Activated CD8-positive, alpha-beta T cell treated with anti-CD3 and anti-CD28 coated beads for 36 hours (primary cell): ENCODE results near the gene HARBI1. TPM values are rescaled to one million over a fixed set of nuclear protein-coding genes. Genes with fewer than 3 reads are reported as not detected.
A peak's percentile ranks its signal among the peaks of the same experiment; 100 is the strongest.

Source experiments
- ATAC-seq: fragments of 200-7000 bp; cut with Tn5 transposase; one replicate; pipeline ENCODE4 v1.10.0; 2021; ENCODE audit warnings: mild to moderate bottlenecking, moderate library complexity
- CTCF ChIA-PET: fragments of 350-600 bp; sonication (Branson Sonifier 250); formaldehyde crosslinking; loops from one replicate; lab custom pipeline; 2021; ENCODE audit warnings: antibody characterized with exemption; lab: Charles Lee
- POLR2A ChIA-PET: fragments of 350-600 bp; sonication (Branson Sonifier 250); formaldehyde crosslinking; loops from one replicate; lab custom pipeline; 2021; ENCODE audit warnings: antibody characterized with exemption; lab: Charles Lee
- DNase-seq: peaks from one replicate; pipeline ENCODE4 v3.0.0-alpha.2; 2020
- H3K27ac Mint-ChIP-seq: one replicate; pipeline ENCODE4 v1.8.0; 2021; ENCODE audit warnings: mild to moderate bottlenecking, mixed read lengths
- H3K27me3 Mint-ChIP-seq: one replicate; pipeline ENCODE4 v1.8.0; 2021; ENCODE audit warnings: mixed read lengths
- H3K36me3 Mint-ChIP-seq: one replicate; pipeline ENCODE4 v1.8.0; 2021; ENCODE audit warnings: low read depth, mixed read lengths
- H3K4me1 Mint-ChIP-seq: one replicate; pipeline ENCODE4 v1.8.0; 2021; ENCODE audit warnings: low read depth, mixed read lengths
- H3K4me3 Mint-ChIP-seq: one replicate; pipeline ENCODE4 v1.8.0; 2021; ENCODE audit warnings: mild to moderate bottlenecking, moderate library complexity, mixed read lengths
- H3K9me3 Mint-ChIP-seq: one replicate; pipeline ENCODE4 v1.8.0; 2021; ENCODE audit warnings: mixed read lengths
- intact Hi-C: fragments of 100-400 bp; cut with micrococcal nuclease; formaldehyde crosslinking; loops from one replicate; pipeline ENCODE4 v1.10.0; 2022
- total RNA-seq, 2 experiments: library from RNA; stranded (reverse); gene quantifications; one replicate each; pipeline ENCODE4 v1.2.3, GENCODE V29; 2021
- TF ChIP-seq, protein P1 (sequence below): fragments of 200-600 bp; IDR thresholded peaks from one replicate; pipeline ENCODE4 v1.8.0; 2022; ENCODE audit warnings: antibody characterized with exemption, mild to moderate bottlenecking

The HARBI1 gene
- total RNA-seq, 2 experiments from 2014 or later: 3.1 to 3.3 TPM

GRCh38 chr11:46642627-46643335 lies 25.8 kb upstream of the HARBI1 start:
- Mint-ChIP-seq H3K36me3 (peaks cover 35% of the 10 kb centered on the region), H3K27ac (peak overlapping the region; percentile 73), H3K9me3 (peaks cover 4% of the 10 kb centered on the region), H3K4me1 (peaks cover 18% of the 10 kb centered on the region), H3K4me3 (no peak overlapping the region), H3K27me3 (no peaks in the 10 kb centered on the region)
- intact Hi-C loops: no loop called here
- POLR2A ChIA-PET: no interaction called here
- ATAC-seq (peak; percentile 37), DNase-seq (peak; percentile 9)
- CTCF ChIA-PET: interaction anchor here (1.1 to 2.1 kb wide), 2 partner anchors 25 to 32 kb away, joined by 3 to 7 read pairs; partner anchors contain the start of genes ATG13 and HARBI1
- TF ChIP-seq, protein P1, sequence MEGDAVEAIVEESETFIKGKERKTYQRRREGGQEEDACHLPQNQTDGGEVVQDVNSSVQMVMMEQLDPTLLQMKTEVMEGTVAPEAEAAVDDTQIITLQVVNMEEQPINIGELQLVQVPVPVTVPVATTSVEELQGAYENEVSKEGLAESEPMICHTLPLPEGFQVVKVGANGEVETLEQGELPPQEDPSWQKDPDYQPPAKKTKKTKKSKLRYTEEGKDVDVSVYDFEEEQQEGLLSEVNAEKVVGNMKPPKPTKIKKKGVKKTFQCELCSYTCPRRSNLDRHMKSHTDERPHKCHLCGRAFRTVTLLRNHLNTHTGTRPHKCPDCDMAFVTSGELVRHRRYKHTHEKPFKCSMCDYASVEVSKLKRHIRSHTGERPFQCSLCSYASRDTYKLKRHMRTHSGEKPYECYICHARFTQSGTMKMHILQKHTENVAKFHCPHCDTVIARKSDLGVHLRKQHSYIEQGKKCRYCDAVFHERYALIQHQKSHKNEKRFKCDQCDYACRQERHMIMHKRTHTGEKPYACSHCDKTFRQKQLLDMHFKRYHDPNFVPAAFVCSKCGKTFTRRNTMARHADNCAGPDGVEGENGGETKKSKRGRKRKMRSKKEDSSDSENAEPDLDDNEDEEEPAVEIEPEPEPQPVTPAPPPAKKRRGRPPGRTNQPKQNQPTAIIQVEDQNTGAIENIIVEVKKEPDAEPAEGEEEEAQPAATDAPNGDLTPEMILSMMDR: no peak

GRCh38 chr11:46641639-46642038 lies 24.6 kb upstream of the HARBI1 start:
- no peak for DNase-seq
- peaks cover 18% of the 10 kb centered on the region for H3K4me1 Mint-ChIP-seq
- H3K27ac Mint-ChIP-seq: no peak overlapping the region
- peaks cover 4% of the 10 kb centered on the region for H3K9me3 Mint-ChIP-seq
- H3K36me3 Mint-ChIP-seq: peaks cover 35% of the 10 kb centered on the region
- TF ChIP-seq, protein P1: no peak
- ATAC-seq: no peak
- no peak overlapping the region for H3K4me3 Mint-ChIP-seq
- POLR2A ChIA-PET: no interaction called here
- CTCF ChIA-PET: interaction anchor here (2.1 kb wide), 1 partner anchor 24 kb away, joined by 7 read pairs; the partner anchor contains the start of genes ATG13 and HARBI1
- intact Hi-C loops: no loop called here
- H3K27me3 Mint-ChIP-seq: no peaks in the 10 kb centered on the region

- Mint-ChIP-seq H3K4me3 (no peak overlapping the region), H3K27ac (no peak overlapping the region), H3K36me3 (peaks cover 31% of the 10 kb centered on the region), H3K4me1 (peaks cover 18% of the 10 kb centered on the region), H3K9me3 (peaks cover 4% of the 10 kb centered on the region), H3K27me3 (no peaks in the 10 kb centered on the region)
- ATAC-seq (no peak), DNase-seq (no peak)
- TF ChIP-seq, protein P1: no peak
- ChIA-PET POLR2A (no interaction called here), CTCF (no interaction called here)
- intact Hi-C loops: no loop called here
Observed at GRCh38 chr11:46640036-46640788, 23.2 kb upstream of the HARBI1 start.

- intact Hi-C loops: no loop called here
- DNase-seq (no peak), ATAC-seq (no peak)
- no peak overlapping the region for H3K27ac Mint-ChIP-seq
- H3K9me3 Mint-ChIP-seq: peaks cover 4% of the 10 kb centered on the region
- H3K36me3 Mint-ChIP-seq: peaks cover 27% of the 10 kb centered on the region
- H3K27me3 Mint-ChIP-seq: no peaks in the 10 kb centered on the region
- ChIA-PET POLR2A (no interaction called here), CTCF (no interaction called here)
- peaks cover 18% of the 10 kb centered on the region for H3K4me1 Mint-ChIP-seq
- TF ChIP-seq, protein P1: no peak
- H3K4me3 Mint-ChIP-seq: no peak overlapping the region
Observed at GRCh38 chr11:46639197-46639839, 22.3 kb upstream of the HARBI1 start.
